K562 (cell line): ENCODE measurements around the gene DOK7.

Experiments used
- HMGN3 ChIP-seq: IDR thresholded peaks from 2 replicates; pipeline ENCODE4 v1.6.1; 2011; ENCODE audit warnings: borderline replicate concordance, low read depth, mild to moderate bottlenecking, mixed read lengths, low read length; ENCODE audit not compliant: insufficient read length; ENCODE audit errors: extremely low read depth
- MXI1 ChIP-seq: IDR thresholded peaks from 2 replicates; pipeline ENCODE4 v1.6.1; 2011; ENCODE audit warnings: low read depth, mild to moderate bottlenecking, improper control_type of control experiment, low read length
- MYC ChIP-seq, 2 experiments: fragments of 250-450 bp in 1 of 2; sonication (Bioruptor Pico) in 1 of 2; IDR thresholded peaks; 2 replicates each; pipeline versions ENCODE4 v1.5.1 to v1.6.1; 2012 to 2021; ENCODE audit warnings: low read depth in 2 of 2, borderline replicate concordance in 1 of 2, improper control_type of control experiment in 1 of 2, low read length in 1 of 2, mild to moderate bottlenecking in 1 of 2, moderate library complexity in 1 of 2
- PHF20 ChIP-seq: fragments of 450-650 bp; IDR thresholded peaks from 2 replicates; pipeline ENCODE4 v1.6.1; 2018; ENCODE audit not compliant: partially characterized antibody
- POLR2AphosphoS5 ChIP-seq: IDR thresholded peaks from 2 replicates; pipeline ENCODE4 v1.6.1; 2011; ENCODE audit warnings: mild to moderate bottlenecking, low read depth, low read length, moderate library complexity; ENCODE audit not compliant: control insufficient read depth, insufficient read depth
- PTBP1 ChIP-seq: fragments of 200-400 bp; formaldehyde crosslinking; IDR thresholded peaks from 2 replicates; pipeline ENCODE4 v1.6.1; 2017; ENCODE audit warnings: low read depth, low read length
- ZFP30 ChIP-seq: fragments of 250-450 bp; sonication (Bioruptor Pico); IDR thresholded peaks from 2 replicates; pipeline ENCODE4 v1.8.0; 2022; ENCODE audit warnings: moderate library complexity, mild to moderate bottlenecking, inconsistent platforms, borderline replicate concordance
- TF ChIP-seq, protein P1 (sequence below), 3 experiments: IDR thresholded peaks in 2 of 3; conservative IDR thresholded peaks in 1 of 3; 2 replicates each; pipeline ENCODE4 v1.5.1; 2011 to 2012; ENCODE audit warnings: low read length in 3 of 3, mild to moderate bottlenecking in 3 of 3, control low read depth in 2 of 3, improper control_type of control experiment in 1 of 3, inconsistent platforms in 1 of 3, low read depth in 1 of 3, mixed read lengths in 1 of 3, moderate library complexity in 1 of 3; ENCODE audit not compliant: insufficient read depth in 2 of 3

DNA sequence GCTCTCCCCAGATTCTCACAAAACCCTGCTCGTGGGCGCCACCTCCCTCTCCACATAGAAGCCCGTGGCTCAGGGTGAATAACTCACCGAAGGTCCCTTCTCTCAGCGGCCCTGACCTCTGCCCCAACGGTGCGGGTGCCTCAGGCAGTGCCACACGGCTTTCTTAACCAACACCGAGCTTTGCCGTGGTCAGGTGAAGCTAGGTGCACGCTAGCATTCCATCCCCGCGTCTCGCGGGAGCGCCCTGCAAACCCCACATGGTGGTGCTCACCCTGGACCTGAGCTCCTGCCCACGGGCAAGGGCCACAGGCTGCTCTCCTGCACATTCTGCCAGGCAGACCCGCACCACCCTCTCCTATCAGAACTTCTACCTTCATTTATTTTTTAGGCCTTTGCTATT, 50.7 kb downstream of the DOK7 start:
- no peak for TF ChIP-seq HMGN3
- no peak for TF ChIP-seq PHF20
- no peak for TF ChIP-seq MYC (IDR thresholded peaks at IDR 0.05; ENCODE audit: low read depth, low read length)
- TF ChIP-seq MYC (CRISPR knock-in tag; IDR thresholded peaks at IDR 0.05; ENCODE audit: borderline replicate concordance, low read depth): no peak
- TF ChIP-seq MXI1: no peak
- TF ChIP-seq, protein P1, sequence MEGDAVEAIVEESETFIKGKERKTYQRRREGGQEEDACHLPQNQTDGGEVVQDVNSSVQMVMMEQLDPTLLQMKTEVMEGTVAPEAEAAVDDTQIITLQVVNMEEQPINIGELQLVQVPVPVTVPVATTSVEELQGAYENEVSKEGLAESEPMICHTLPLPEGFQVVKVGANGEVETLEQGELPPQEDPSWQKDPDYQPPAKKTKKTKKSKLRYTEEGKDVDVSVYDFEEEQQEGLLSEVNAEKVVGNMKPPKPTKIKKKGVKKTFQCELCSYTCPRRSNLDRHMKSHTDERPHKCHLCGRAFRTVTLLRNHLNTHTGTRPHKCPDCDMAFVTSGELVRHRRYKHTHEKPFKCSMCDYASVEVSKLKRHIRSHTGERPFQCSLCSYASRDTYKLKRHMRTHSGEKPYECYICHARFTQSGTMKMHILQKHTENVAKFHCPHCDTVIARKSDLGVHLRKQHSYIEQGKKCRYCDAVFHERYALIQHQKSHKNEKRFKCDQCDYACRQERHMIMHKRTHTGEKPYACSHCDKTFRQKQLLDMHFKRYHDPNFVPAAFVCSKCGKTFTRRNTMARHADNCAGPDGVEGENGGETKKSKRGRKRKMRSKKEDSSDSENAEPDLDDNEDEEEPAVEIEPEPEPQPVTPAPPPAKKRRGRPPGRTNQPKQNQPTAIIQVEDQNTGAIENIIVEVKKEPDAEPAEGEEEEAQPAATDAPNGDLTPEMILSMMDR (IDR thresholded peaks at IDR 0.05 in 2 of 3, conservative IDR thresholded peaks at IDR 0.05 in 1 of 3; ENCODE audit: insufficient read depth in 2 of 3, low read depth in 1 of 3, low read length in 3 of 3): no peak
- TF ChIP-seq ZFP30 (CRISPR knock-in tag): no peak
- TF ChIP-seq POLR2AphosphoS5: no peak
- TF ChIP-seq PTBP1: no peak
